Parathyroid adenoma (tissue), 2 donors: ENCODE measurements around the gene ASMTL.
"Not testable (repeated sequence)": the region's sequence is repeated elsewhere in the genome, so short reads cannot be mapped to it uniquely, and the experiment has no call there.

ENCODE experiments used
- H2AFZ ChIP-seq: fragments of 300-600 bp; sonication (generic); one replicate; pipeline ENCODE4 v1.7.0; 2017; ENCODE audit warnings: antibody characterized with exemption, mild to moderate bottlenecking
- H3K27ac ChIP-seq: fragments of 300-600 bp; sonication (generic); one replicate; pipeline ENCODE4 v1.7.0; 2017
- H3K27me3 ChIP-seq: fragments of 300-600 bp; sonication (generic); one replicate; pipeline ENCODE4 v1.7.0; 2017; ENCODE audit warnings: low read length; ENCODE audit not compliant: control insufficient read depth, insufficient read depth
- H3K36me3 ChIP-seq: fragments of 300-600 bp; sonication (generic); one replicate; pipeline ENCODE4 v1.7.0; 2017; ENCODE audit warnings: low read length; ENCODE audit not compliant: control insufficient read depth, insufficient read depth
- H3K4me1 ChIP-seq: fragments of 300-600 bp; sonication (generic); one replicate; pipeline ENCODE4 v1.7.0; 2017; ENCODE audit warnings: control low read depth
- H3K4me2 ChIP-seq: fragments of 300-600 bp; sonication (generic); one replicate; pipeline ENCODE4 v1.7.0; 2017; ENCODE audit warnings: low read length
- H3K4me3 ChIP-seq: fragments of 300-600 bp; sonication (generic); one replicate; pipeline ENCODE4 v1.7.0; 2017; ENCODE audit warnings: low read depth, low read length
- H3K79me2 ChIP-seq: fragments of 300-600 bp; sonication (generic); one replicate; pipeline ENCODE4 v1.7.0; 2017; ENCODE audit warnings: control low read depth
- H3K9ac ChIP-seq: fragments of 300-600 bp; sonication (generic); one replicate; pipeline ENCODE4 v1.7.0; 2017; ENCODE audit warnings: mild to moderate bottlenecking
- H3K9me3 ChIP-seq: fragments of 300-600 bp; sonication (generic); one replicate; pipeline ENCODE4 v1.7.0; 2017; ENCODE audit warnings: low read length; ENCODE audit not compliant: control insufficient read depth
- CTCF ChIP-seq: fragments of 300-600 bp; sonication (generic); IDR thresholded peaks from one replicate; pipeline ENCODE4 v1.7.0; 2017; ENCODE audit warnings: antibody characterized with exemption, mild to moderate bottlenecking
- donor health status: primary hyperparathyroidism.

ASMTL gene

GRCh38 chrX:1412551-1413161 lies 40.1 kb downstream of the ASMTL start:
- Histone ChIP-seq H3K9ac (no peak overlapping the region), H3K27me3 (no peaks in the 10 kb centered on the region), H2AFZ (no peak overlapping the region), H3K79me2 (no peaks in the 10 kb centered on the region), H3K36me3 (no peaks in the 10 kb centered on the region), H3K27ac (no peak overlapping the region), H3K4me3 (no peak overlapping the region), H3K9me3 (no peaks in the 10 kb centered on the region), H3K4me1 (no peaks in the 10 kb centered on the region), H3K4me2 (no peak overlapping the region)
- no peak for TF ChIP-seq CTCF

DNA sequence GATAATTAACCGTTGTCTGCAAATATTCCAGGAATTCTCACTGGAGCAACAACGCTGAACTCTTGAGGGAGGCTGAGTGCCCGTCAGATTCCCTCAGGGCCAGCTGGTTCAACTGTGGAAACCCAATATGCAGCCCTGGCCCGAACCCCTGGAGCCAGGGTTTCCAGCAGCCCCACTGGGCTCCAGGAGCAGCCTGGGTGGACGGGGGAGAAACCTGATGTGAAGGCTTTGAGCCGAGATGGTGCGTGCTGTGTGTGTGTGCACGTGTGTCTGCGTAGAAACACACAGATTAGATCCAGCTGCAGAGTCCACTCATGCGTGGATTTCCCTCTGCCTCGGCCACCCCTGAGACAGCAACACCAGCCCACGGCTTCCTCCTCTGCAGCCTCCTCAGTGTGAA lies 41.4 kb downstream of the ASMTL start:
- H3K4me3 ChIP-seq: no peak overlapping the region
- H3K4me2 ChIP-seq: no peak overlapping the region
- H3K4me1 ChIP-seq: no peaks in the 10 kb centered on the region
- H3K27ac ChIP-seq: no peak overlapping the region
- H3K27me3 ChIP-seq: no peaks in the 10 kb centered on the region
- H2AFZ ChIP-seq: no peak overlapping the region
- no peaks in the 10 kb centered on the region for H3K9me3 ChIP-seq
- no peaks in the 10 kb centered on the region for H3K36me3 ChIP-seq
- no peaks in the 10 kb centered on the region for H3K79me2 ChIP-seq
- no peak for TF ChIP-seq CTCF
- H3K9ac ChIP-seq: no peak overlapping the region

DNA sequence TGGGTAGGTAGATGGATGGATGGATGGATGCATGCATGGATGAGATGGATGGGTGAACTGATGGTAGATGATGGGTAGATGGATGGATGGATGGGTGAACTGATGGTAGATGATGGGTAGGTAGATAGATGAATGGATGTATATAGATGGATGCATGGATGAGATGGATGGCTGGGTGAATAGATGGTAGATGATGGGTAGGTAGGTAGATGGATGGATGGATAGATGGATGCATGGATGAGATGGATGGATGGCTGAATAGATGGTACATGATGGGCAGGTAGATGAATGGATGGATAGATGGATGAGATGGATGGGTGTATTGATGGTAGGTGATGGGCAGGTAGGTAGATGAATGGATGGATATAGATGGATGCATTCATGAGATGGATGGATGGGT lies 45.7 kb downstream of the ASMTL start:
- Histone ChIP-seq H2AFZ (no peak overlapping the region), H3K36me3 (no peaks in the 10 kb centered on the region), H3K9ac (no peak overlapping the region), H3K79me2 (peaks cover 3% of the 10 kb centered on the region), H3K9me3 (no peaks in the 10 kb centered on the region), H3K4me3 (no peak overlapping the region), H3K4me1 (no peaks in the 10 kb centered on the region), H3K27me3 (no peaks in the 10 kb centered on the region), H3K27ac (no peak overlapping the region), H3K4me2 (no peak overlapping the region)
- no peak for TF ChIP-seq CTCF

- H3K27me3 ChIP-seq, H3K4me2 ChIP-seq, H3K36me3 ChIP-seq, H2AFZ ChIP-seq, H3K4me3 ChIP-seq, H3K9me3 ChIP-seq, H3K9ac ChIP-seq, H3K79me2 ChIP-seq, H3K4me1 ChIP-seq, H3K27ac ChIP-seq: not testable (repeated sequence)
Observed at GRCh38 chrX:1405769-1406168, 46.9 kb downstream of the ASMTL start.

- not testable (repeated sequence) for H3K4me2 ChIP-seq
Observed at GRCh38 chrX:1403867-1404266, 48.8 kb downstream of the ASMTL start.

GRCh38 chrX:1403228-1403627 lies 49.5 kb downstream of the ASMTL start:
- no peak overlapping the region for H2AFZ ChIP-seq
- no peaks in the 10 kb centered on the region for H3K4me1 ChIP-seq
- H3K27ac ChIP-seq: no peak overlapping the region
- H3K4me3 ChIP-seq: no peak overlapping the region
- H3K4me2 ChIP-seq: no peak overlapping the region
- no peak for TF ChIP-seq CTCF
- H3K27me3 ChIP-seq: no peaks in the 10 kb centered on the region
- no peaks in the 10 kb centered on the region for H3K9me3 ChIP-seq
- no peak overlapping the region for H3K9ac ChIP-seq
- H3K79me2 ChIP-seq: peaks cover 3% of the 10 kb centered on the region
- H3K36me3 ChIP-seq: no peaks in the 10 kb centered on the region

More at GRCh38 chrX:1403867-1404266, 48.8 kb downstream of the ASMTL start:
- H3K9me3 ChIP-seq, H2AFZ ChIP-seq, H3K9ac ChIP-seq, H3K4me3 ChIP-seq, H3K36me3 ChIP-seq, H3K79me2 ChIP-seq, H3K27me3 ChIP-seq, H3K27ac ChIP-seq, H3K4me1 ChIP-seq: not testable (repeated sequence)
